B cell (primary cell): Measurements from ENCODE around the gene CAPS. TPM values are rescaled to one million over a fixed set of nuclear protein-coding genes. Genes with fewer than 3 reads are reported as not detected.
"Not testable (repeated sequence)": the region's sequence is repeated elsewhere in the genome, so short reads cannot be mapped to it uniquely, and the experiment has no call there.

ENCODE experiments used
- ATAC-seq: fragments of 200-7000 bp; cut with Tn5 transposase; one replicate; pipeline ENCODE4 v1.10.0; 2021; ENCODE audit warnings: low read depth, mild to moderate bottlenecking, moderate number of reproducible peaks, moderate library complexity
- CTCF ChIA-PET: fragments of 350-600 bp; sonication (Branson Sonifier 250); formaldehyde crosslinking; loops from one replicate; lab custom pipeline; 2021; ENCODE audit warnings: antibody characterized with exemption, inconsistent platforms; lab: Charles Lee
- POLR2A ChIA-PET: fragments of 350-600 bp; sonication (Branson Sonifier 250); formaldehyde crosslinking; loops from one replicate; lab custom pipeline; 2021; ENCODE audit warnings: antibody characterized with exemption; lab: Charles Lee
- DNase-seq: peaks from one replicate; pipeline ENCODE4 v3.0.0; 2013
- H2AFZ ChIP-seq: 2 replicates; pipeline ENCODE4 v1.6.1; 2012; ENCODE audit warnings: mild to moderate bottlenecking, low read depth, low read length; ENCODE audit not compliant: insufficient read depth, poor library complexity, severe bottlenecking
- H3K27ac ChIP-seq, 2 donors: 1 replicate in 1 of 2; 2 replicates in 1 of 2; pipeline ENCODE4 v1.5.1; 2012 to 2013; ENCODE audit warnings: low read length in 2 of 2, mild to moderate bottlenecking in 2 of 2, moderate library complexity in 1 of 2
- H3K27me3 ChIP-seq, 4 experiments: fragments of 200-600 bp in 1 of 4; sonication (generic) in 1 of 4; replicated peaks in 1 of 4; 1 replicate in 2 of 4; 2 replicates in 2 of 4; pipeline versions ENCODE4 v1.6.1 to v1.7.0; 2013 to 2016; ENCODE audit warnings: low read length in 3 of 4, mild to moderate bottlenecking in 2 of 4, mixed read lengths in 1 of 4, moderate library complexity in 1 of 4; ENCODE audit not compliant: insufficient read depth in 4 of 4, control insufficient read depth in 3 of 4; ENCODE audit errors: control extremely low read depth in 1 of 4
- H3K36me3 ChIP-seq, 2 experiments: replicated peaks in 1 of 2; 1 replicate in 1 of 2; 2 replicates in 1 of 2; pipeline versions ENCODE4 v1.6.1 to v1.7.1; 2013; ENCODE audit warnings: low read length in 1 of 2; ENCODE audit not compliant: insufficient read depth in 2 of 2, control insufficient read depth in 1 of 2; ENCODE audit errors: control extremely low read depth in 1 of 2, extremely low read depth in 1 of 2
- H3K4me1 ChIP-seq, 2 donors: fragments of 200-600 bp in 1 of 2; sonication (generic) in 1 of 2; 1 replicate in 1 of 2; 2 replicates in 1 of 2; pipeline versions ENCODE4 v1.5.1 to v1.6.1; 2013 to 2017; ENCODE audit warnings: low read length in 2 of 2; ENCODE audit not compliant: control insufficient read depth in 2 of 2, insufficient read depth in 2 of 2
- H3K4me2 ChIP-seq: replicated peaks from 2 replicates; pipeline ENCODE3; 2012; ENCODE audit warnings: mild to moderate bottlenecking, low read depth, low read length; ENCODE audit not compliant: poor library complexity, severe bottlenecking
- H3K4me3 ChIP-seq, 5 experiments: fragments of 200-600 bp in 1 of 5; sonication (generic) in 1 of 5; 1 replicate in 3 of 5; 2 replicates in 2 of 5; pipeline versions ENCODE4 v1.5.1 to v1.7.0; 2011 to 2016; ENCODE audit warnings: low read length in 4 of 5, mild to moderate bottlenecking in 4 of 5, low read depth in 2 of 5, control low read depth in 1 of 5, moderate library complexity in 1 of 5; ENCODE audit not compliant: insufficient read depth in 1 of 5; ENCODE audit errors: control extremely low read depth in 1 of 5, extremely low read depth in 1 of 5
- H3K79me2 ChIP-seq: fragments of 200-600 bp; sonication (generic); one replicate; pipeline ENCODE4 v1.6.0; 2016; ENCODE audit warnings: low read length; ENCODE audit not compliant: control insufficient read depth, insufficient read depth
- H3K9ac ChIP-seq: fragments of 200-600 bp; sonication (generic); 2 replicates; pipeline ENCODE4 v1.6.1; 2017; ENCODE audit warnings: mild to moderate bottlenecking, low read length, moderate library complexity
- H3K9me3 ChIP-seq, 3 donors: one replicate each; pipeline versions ENCODE4 v1.6.1 to v1.7.1; 2013; ENCODE audit warnings: low read length in 2 of 3; ENCODE audit not compliant: control insufficient read depth in 2 of 3, insufficient read depth in 1 of 3; ENCODE audit errors: control extremely low read depth in 1 of 3
- H4K20me1 ChIP-seq: 2 replicates; pipeline ENCODE4 v1.6.0; 2012; ENCODE audit warnings: mild to moderate bottlenecking, low read length; ENCODE audit not compliant: insufficient read depth, control insufficient read depth, poor library complexity, severe bottlenecking
- H3K27ac Mint-ChIP-seq: one replicate; pipeline ENCODE4 v1.8.0; 2021; ENCODE audit warnings: mixed read lengths
- H3K27me3 Mint-ChIP-seq: one replicate; pipeline ENCODE4 v1.8.0; 2021; ENCODE audit warnings: mixed read lengths
- H3K4me1 Mint-ChIP-seq: one replicate; pipeline ENCODE4 v1.8.0; 2021; ENCODE audit warnings: mixed read lengths
- H3K4me3 Mint-ChIP-seq: one replicate; pipeline ENCODE4 v1.8.0; 2021; ENCODE audit warnings: mixed read lengths
- H3K9me3 Mint-ChIP-seq: one replicate; pipeline ENCODE4 v1.8.0; 2022; ENCODE audit warnings: mixed read lengths; ENCODE audit not compliant: insufficient read depth
- CTCF ChIP-seq: fragments of 200-600 bp; IDR thresholded peaks from one replicate; pipeline ENCODE4 v1.8.0; 2022; ENCODE audit warnings: antibody characterized with exemption, mild to moderate bottlenecking
- EZH2 ChIP-seq: IDR thresholded peaks from 2 replicates; pipeline ENCODE4 v1.6.1; 2012; ENCODE audit warnings: borderline replicate concordance, low read depth, mild to moderate bottlenecking, moderate library complexity, low read length; ENCODE audit not compliant: insufficient read depth, poor library complexity, severe bottlenecking
- WGBS: methylation state at CpG from one replicate; pipeline ENCODE4 v1.1.5; 2013; ENCODE audit warnings: missing lambda C conversion rate; ENCODE audit not compliant: insufficient coverage; 5-methylcytosine and 5-hydroxymethylcytosine counted together
- intact Hi-C: fragments of 100-400 bp; cut with micrococcal nuclease; formaldehyde crosslinking; loops from one replicate; pipeline ENCODE4 v1.10.0; 2022
- polyA plus RNA-seq: library from polyadenylated mRNA; depleted of rRNA; stranded (reverse); fragments of >200 nt; gene quantifications from 2 replicates; pipeline ENCODE4 v1.2.3, GENCODE V29; 2012
- total RNA-seq, 2 donors: library from RNA; stranded (reverse); fragments of 120-200 nt in 1 of 2; gene quantifications; 1 replicate in 1 of 2; 2 replicates in 1 of 2; pipeline versions ENCODE4 v1.2.3 to v1.2.4, GENCODE V29; 2013 to 2022

Gene CAPS
- total and polyA plus RNA-seq, 2 donors (not counting 1 experiment from before 2014, with no cell fraction given), result 40.0 to 65.7 TPM

DNA sequence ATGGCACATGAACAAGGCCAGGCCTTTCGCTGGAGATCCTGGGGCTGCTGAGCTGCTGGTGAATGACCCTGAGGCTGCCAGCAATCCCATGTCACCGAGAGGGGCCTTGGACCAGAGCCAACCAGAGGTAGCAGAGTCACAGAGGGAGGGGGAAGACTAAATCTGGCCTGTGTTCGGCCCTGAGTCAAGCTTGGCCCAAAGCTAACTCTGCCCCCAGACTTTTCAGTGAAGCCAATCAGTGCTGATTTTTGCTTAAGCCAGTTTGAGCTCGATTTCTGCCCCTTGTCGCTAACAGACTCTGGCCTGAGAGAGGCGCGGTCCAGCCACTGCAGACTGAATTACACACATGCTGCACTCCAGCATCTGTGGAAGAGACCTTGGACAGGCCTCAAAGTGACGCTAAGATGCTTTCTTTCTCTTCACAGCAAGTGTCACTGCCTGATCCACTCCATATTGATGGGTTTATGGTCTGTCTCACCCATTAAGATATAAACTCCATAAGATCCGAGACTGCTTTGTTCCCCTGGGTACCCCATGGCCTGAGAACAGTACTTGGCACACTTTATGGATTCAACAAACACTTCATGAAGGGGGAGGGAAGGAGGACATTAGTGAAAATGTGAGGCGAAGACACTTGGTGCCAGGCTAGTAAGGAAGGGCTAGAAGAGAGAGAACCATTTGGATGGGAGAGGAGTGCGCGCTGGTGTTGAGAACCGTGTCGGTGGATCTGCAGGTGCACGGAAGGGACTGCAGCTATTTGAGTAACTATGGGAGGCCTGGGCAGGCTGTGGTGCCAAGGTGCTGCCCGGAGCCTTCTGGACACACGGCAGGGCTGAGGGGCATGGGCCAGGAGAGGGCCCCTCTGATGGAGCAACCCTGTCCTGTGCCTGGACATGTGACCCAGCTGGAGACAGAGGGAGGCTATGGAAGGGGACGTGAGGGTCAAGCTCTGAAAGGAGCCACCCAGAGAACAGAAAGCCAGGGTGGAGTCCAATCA is 46.2 kb downstream of the CAPS start:
- no peak for ATAC-seq
- no peak for DNase-seq
- peaks cover 100% of the 10 kb centered on the region for H3K79me2 ChIP-seq
- Mint-ChIP-seq H3K9me3 (no peaks in the 10 kb centered on the region), H3K27ac (peak overlapping the region; percentile 34), H3K4me3 (peak overlapping the region; percentile 8), H3K27me3 (no peaks in the 10 kb centered on the region), H3K4me1 (peaks cover 77% of the 10 kb centered on the region)
- peaks cover 0 to 12% of the 10 kb centered on the region in 2 experiments for H3K36me3 ChIP-seq
- CTCF ChIA-PET, result interaction anchor here (0.9 to 1.2 kb wide), 2 partner anchors 7 to 27 kb away, joined by 3 to 4 read pairs; no protein-coding TSS in a partner anchor
- H3K9me3 ChIP-seq, result no peaks in the 10 kb centered on the region
- POLR2A ChIA-PET, result no interaction called here
- no peak overlapping the region for H3K4me3 ChIP-seq
- H3K9ac ChIP-seq, result no peak overlapping the region
- intact Hi-C loops, result no loop called here
- H4K20me1 ChIP-seq, result peaks cover 94% of the 10 kb centered on the region
- no peaks in the 10 kb centered on the region for H3K27me3 ChIP-seq
- WGBS, result 93% methylated on average over 16 of the region's 18 CpGs
- H3K4me1 ChIP-seq, result peaks cover 16 to 32% of the 10 kb centered on the region in 2 donors
- no peak overlapping the region for H2AFZ ChIP-seq
- no peak overlapping the region for H3K4me2 ChIP-seq
- no peak overlapping the region for H3K27ac ChIP-seq
- no peak for TF ChIP-seq CTCF
- no peak for TF ChIP-seq EZH2

DNA sequence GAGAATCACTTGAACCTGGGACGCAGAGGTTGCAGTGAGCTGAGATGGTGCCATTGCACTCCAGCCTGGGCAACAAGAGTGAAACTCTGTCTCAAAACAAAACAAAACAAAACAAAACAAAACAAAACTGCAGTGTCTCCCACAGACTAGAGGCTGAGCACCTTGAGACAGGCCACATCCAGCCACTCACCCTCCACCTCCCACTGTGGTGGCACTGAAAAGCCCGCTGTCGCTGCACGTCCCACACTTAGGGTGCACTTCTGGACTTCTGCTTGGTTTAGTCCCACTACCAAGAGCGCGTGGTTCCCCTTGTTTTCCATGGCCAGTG is 47.6 kb downstream of the CAPS start:
- H2AFZ ChIP-seq, H3K9me3 Mint-ChIP-seq, H3K27me3 ChIP-seq, H3K9me3 ChIP-seq, H3K27me3 Mint-ChIP-seq, ATAC-seq, H3K4me3 ChIP-seq, intact Hi-C loops: not testable (repeated sequence)
- peaks cover 100% of the 10 kb centered on the region for H3K79me2 ChIP-seq
- peak overlapping the region in 1 of 2 donors; percentile 17 for H3K27ac ChIP-seq
- Mint-ChIP-seq H3K27ac (peak overlapping the region; percentile 86), H3K4me1 (peaks cover 76% of the 10 kb centered on the region), H3K4me3 (peak overlapping the region; percentile 82)
- peak; percentile 24 for DNase-seq
- H4K20me1 ChIP-seq, result peaks cover 95% of the 10 kb centered on the region
- peak overlapping the region; percentile 61 for H3K4me2 ChIP-seq
- 76% methylated on average over 5 of the region's 6 CpGs for WGBS
- peaks cover 0 to 16% of the 10 kb centered on the region in 2 experiments for H3K36me3 ChIP-seq
- ChIA-PET CTCF (interaction anchor here (1.0 to 1.3 kb wide), 2 partner anchors 11 to 17 kb away, joined by 4 to 6 read pairs; partner anchors contain the start of gene RANBP3), POLR2A (interaction anchor here (0.6 kb wide), 1 partner anchor 337 kb away, joined by 7 read pairs; no protein-coding TSS in a partner anchor)
- peak overlapping the region; percentile 31 for H3K9ac ChIP-seq
- peaks cover 16 to 35% of the 10 kb centered on the region in 2 donors for H3K4me1 ChIP-seq
